Gastrocnemius medialis (tissue), 4 donors: ENCODE measurements around the gene GFER. TPM values are rescaled to one million over a fixed set of nuclear protein-coding genes. Genes with fewer than 3 reads are reported as not detected.

Experiments
- ATAC-seq, 2 donors: fragments of 150-250 bp; one replicate each; pipeline ENCODE4 v1.9.1; 2016
- DNase-seq, 2 donors: peaks; one replicate each; pipeline ENCODE4 v3.0.0-alpha.2; 2019
- H3K27ac ChIP-seq, 4 donors: fragments of 200-600 bp; sonication (generic); 1 replicate in 1 of 4; 2 replicates in 3 of 4; pipeline ENCODE4 v1.5.1; 2016 to 2018; ENCODE audit warnings: mild to moderate bottlenecking in 2 of 4, moderate library complexity in 1 of 4
- H3K27me3 ChIP-seq, 3 donors: fragments of 200-600 bp; sonication (generic) in 2 of 3; 1 replicate in 1 of 3; 2 replicates in 2 of 3; pipeline versions ENCODE4 v1.5.1 to v1.6.0; 2016 to 2019; ENCODE audit warnings: mild to moderate bottlenecking in 1 of 3, moderate library complexity in 1 of 3
- H3K36me3 ChIP-seq, 2 donors: fragments of 200-600 bp; sonication (generic) in 1 of 2; one replicate each; pipeline ENCODE4 v1.5.1; 2017 to 2018
- H3K4me1 ChIP-seq, 2 donors: fragments of 200-600 bp; sonication (generic) in 1 of 2; one replicate each; pipeline ENCODE4 v1.5.1; 2016 to 2017; ENCODE audit warnings: mild to moderate bottlenecking in 2 of 2
- H3K4me3 ChIP-seq, 4 donors: fragments of 200-600 bp; sonication (generic) in 3 of 4; 1 replicate in 1 of 4; 2 replicates in 3 of 4; pipeline ENCODE4 v1.5.1; 2016 to 2019; ENCODE audit warnings: mild to moderate bottlenecking in 2 of 4
- H3K9me3 ChIP-seq, 3 donors: fragments of 200-600 bp; sonication (generic) in 2 of 3; 1 replicate in 1 of 3; 2 replicates in 2 of 3; pipeline ENCODE4 v1.5.1; 2016 to 2019
- CTCF ChIP-seq, 5 experiments: fragments of 450-650 bp in 3 of 5; fragments of 200-600 bp in 2 of 5; sonication (generic) in 2 of 5; IDR thresholded peaks in 4 of 5; conservative IDR thresholded peaks in 1 of 5; 1 replicate in 4 of 5; 2 replicates in 1 of 5; pipeline ENCODE4 v1.5.1; 2016 to 2019; ENCODE audit warnings: antibody characterized with exemption in 5 of 5, mild to moderate bottlenecking in 3 of 5, moderate library complexity in 3 of 5
- POLR2A ChIP-seq, 2 donors: fragments of 450-650 bp; IDR thresholded peaks; one replicate each; pipeline ENCODE4 v1.6.1; 2017; ENCODE audit warnings: antibody characterized with exemption in 2 of 2, mild to moderate bottlenecking in 2 of 2, moderate library complexity in 2 of 2
- in situ Hi-C, 4 donors: fragments of 200-750 bp; cut with MboI; loops; one replicate each; pipeline versions ENCODE4 v1.15.0 to v1.8.0; 2017; ENCODE audit warnings: low sequenced_read_pairs in 4 of 4
- intact Hi-C: fragments of 100-400 bp; cut with DNase I; formaldehyde crosslinking; loops from one replicate; pipeline ENCODE4 v1.15.1; 2023; ENCODE audit warnings: low total_unique reads
- total RNA-seq, 4 donors: library from RNA; depleted of rRNA; stranded (reverse); fragments of >200 nt; gene quantifications; one replicate each; pipeline versions ENCODE4 v1.1.0 to v1.2.3, GENCODE V29; 2016

The GFER gene
- total RNA-seq, 4 donors from 2014 or later: 16.3 to 27.0 (median 20.1) TPM

GRCh38 chr16:1946495-1947368, 37.3 kb upstream of the GFER start:
- no peak overlapping the region for H3K4me3 ChIP-seq
- H3K4me1 ChIP-seq: peaks cover 37 to 70% of the 10 kb centered on the region in 2 donors
- H3K9me3 ChIP-seq: no peaks in the 10 kb centered on the region
- DNase-seq: peak in 1 of 2 donors; percentile 46
- in situ Hi-C loops: no loop called here
- H3K36me3 ChIP-seq: no peaks in the 10 kb centered on the region
- H3K27ac ChIP-seq: peak overlapping the region; percentile 98 to 100 (median 98)
- no peaks in the 10 kb centered on the region for H3K27me3 ChIP-seq
- no peak for ATAC-seq
- no peak for TF ChIP-seq CTCF (IDR thresholded peaks at IDR 0.05 in 4 of 5, conservative IDR thresholded peaks at IDR 0.05 in 1 of 5)
- no peak for TF ChIP-seq POLR2A (IDR thresholded peaks at IDR 0.05)
- intact Hi-C loops: loop anchor here (10.0 kb wide), 1 partner anchor 588 kb away; the partner anchor contains the start of genes CEMP1 and PDPK1

DNA sequence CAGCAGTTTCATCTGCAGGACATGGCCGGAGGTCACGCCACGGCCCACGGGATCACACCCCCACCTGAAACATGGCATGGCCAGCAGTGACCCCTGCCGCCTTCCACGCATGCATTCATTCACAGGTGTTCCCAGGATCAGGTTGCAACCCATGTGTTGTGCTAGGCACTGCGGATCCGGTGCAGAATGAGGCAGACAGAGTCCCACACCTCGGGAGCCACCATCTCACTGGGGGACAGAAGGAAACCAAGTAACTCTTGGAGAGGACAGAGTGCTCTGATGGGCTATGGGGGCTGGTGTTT, 36.7 kb upstream of the GFER start:
- no peak for TF ChIP-seq POLR2A (IDR thresholded peaks at IDR 0.05)
- TF ChIP-seq CTCF (IDR thresholded peaks at IDR 0.05 in 4 of 5, conservative IDR thresholded peaks at IDR 0.05 in 1 of 5): no peak
- ATAC-seq (no peak), DNase-seq (peak in 1 of 2 donors; percentile 55)
- no peaks in the 10 kb centered on the region for H3K36me3 ChIP-seq
- peak overlapping the region; percentile 98 to 100 (median 98) for H3K27ac ChIP-seq
- H3K27me3 ChIP-seq: no peaks in the 10 kb centered on the region
- H3K4me1 ChIP-seq: peaks cover 31 to 69% of the 10 kb centered on the region in 2 donors
- intact Hi-C loops: loop anchor here (10.0 kb wide), 1 partner anchor 587 kb away; the partner anchor contains the start of genes CEMP1 and PDPK1
- no peaks in the 10 kb centered on the region for H3K9me3 ChIP-seq
- in situ Hi-C loops: no loop called here
- no peak overlapping the region for H3K4me3 ChIP-seq

- DNase-seq (no peak), ATAC-seq (no peak)
- peaks cover 39 to 83% of the 10 kb centered on the region in 2 donors for H3K4me1 ChIP-seq
- TF ChIP-seq POLR2A (IDR thresholded peaks at IDR 0.05) (no peak), CTCF (IDR thresholded peaks at IDR 0.05 in 4 of 5, conservative IDR thresholded peaks at IDR 0.05 in 1 of 5) (no peak)
- H3K27me3 ChIP-seq: no peaks in the 10 kb centered on the region
- intact Hi-C loops (loop anchor here (10.0 kb wide), 1 partner anchor 585 kb away; the partner anchor contains the start of genes CEMP1 and PDPK1), in situ Hi-C loops (no loop called here)
- no peaks in the 10 kb centered on the region for H3K9me3 ChIP-seq
- H3K4me3 ChIP-seq: no peak overlapping the region
- H3K27ac ChIP-seq: peak overlapping the region; percentile 70 to 100 (median 98)
- H3K36me3 ChIP-seq: no peaks in the 10 kb centered on the region
These were observed 34.5 kb upstream of the GFER start for GRCh38 chr16:1949507-1949906.

DNA sequence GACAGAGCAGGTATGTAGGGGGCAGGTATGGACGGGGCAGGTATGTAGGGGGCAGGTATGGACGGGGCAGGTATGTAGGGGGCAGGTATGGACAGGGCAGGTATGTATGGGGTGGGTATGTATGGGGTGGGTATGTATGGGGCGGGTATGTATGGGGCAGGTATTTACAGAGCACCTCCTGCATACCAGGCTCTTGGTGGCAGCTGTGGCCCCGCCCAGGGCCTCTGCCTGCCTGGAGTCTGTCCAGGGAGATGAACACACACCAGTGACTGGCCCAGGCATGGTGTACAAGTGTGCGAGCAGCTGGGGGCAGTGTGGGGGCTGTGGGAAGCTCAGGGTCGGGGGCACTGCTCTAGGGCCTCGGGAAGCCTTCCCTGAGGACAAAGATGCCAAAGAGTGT, 33.9 kb upstream of the GFER start:
- Histone ChIP-seq H3K4me1 (peaks cover 39 to 83% of the 10 kb centered on the region in 2 donors), H3K27me3 (no peaks in the 10 kb centered on the region), H3K9me3 (no peaks in the 10 kb centered on the region), H3K27ac (peak overlapping the region; percentile 95 to 100 (median 98)), H3K36me3 (no peaks in the 10 kb centered on the region), H3K4me3 (peak overlapping the region in 2 of 4 donors; percentile 6 to 7)
- ATAC-seq (peak; percentile 46 to 57), DNase-seq (peak in 1 of 2 donors; percentile 86)
- TF ChIP-seq POLR2A (IDR thresholded peaks at IDR 0.05) (no peak), CTCF (IDR thresholded peaks at IDR 0.05 in 4 of 5, conservative IDR thresholded peaks at IDR 0.05 in 1 of 5) (no peak)
- intact Hi-C loops: no loop called here
- in situ Hi-C loops: no loop called here
